Osteoblast (primary cell): ENCODE results near the gene WWTR1. TPM values are rescaled to one million over a fixed set of nuclear protein-coding genes. Genes with fewer than 3 reads are reported as not detected.

Experiments used
- DNase-seq: peaks from one replicate; pipeline ENCODE4 v3.0.0; 2011; ENCODE audit warnings: low spot score, mixed read lengths; ENCODE audit not compliant: insufficient read length; ENCODE audit errors: missing footprints
- H2AFZ ChIP-seq: 2 replicates; pipeline ENCODE4 v1.6.0; 2011; ENCODE audit warnings: mild to moderate bottlenecking, low read length
- H3K27ac ChIP-seq: 2 replicates; pipeline ENCODE4 v1.5.1; 2011; ENCODE audit warnings: mild to moderate bottlenecking, low read depth, low read length, moderate library complexity
- H3K27me3 ChIP-seq: 2 replicates; pipeline ENCODE4 v1.6.0; 2012; ENCODE audit warnings: mild to moderate bottlenecking, control low read depth, inconsistent platforms, low read length, moderate library complexity; ENCODE audit not compliant: insufficient read depth
- H3K36me3 ChIP-seq: 2 replicates; pipeline ENCODE4 v1.5.1; 2011; ENCODE audit warnings: mild to moderate bottlenecking, low read length, control low read depth, moderate library complexity; ENCODE audit not compliant: insufficient read depth
- H3K4me1 ChIP-seq: 2 replicates; pipeline ENCODE4 v1.5.1; 2011; ENCODE audit warnings: mild to moderate bottlenecking, low read length, control low read depth, moderate library complexity; ENCODE audit not compliant: insufficient read depth
- H3K4me2 ChIP-seq: 2 replicates; pipeline ENCODE4 v1.6.0; 2011; ENCODE audit warnings: mild to moderate bottlenecking, low read length; ENCODE audit not compliant: insufficient read depth
- H3K4me3 ChIP-seq: fragments of 200-600 bp; sonication (generic); 3 replicates; pipeline ENCODE4 v1.5.1; 2012; ENCODE audit warnings: mild to moderate bottlenecking, low read length, inconsistent platforms; ENCODE audit not compliant: insufficient read depth
- H3K79me2 ChIP-seq: 2 replicates; pipeline ENCODE4 v1.6.0; 2012; ENCODE audit warnings: mild to moderate bottlenecking, low read length, control low read depth, inconsistent platforms; ENCODE audit not compliant: insufficient read depth
- H3K9me3 ChIP-seq: 2 replicates; pipeline ENCODE4 v1.5.1; 2011; ENCODE audit warnings: low read depth, low read length, control low read depth
- H4K20me1 ChIP-seq: 2 replicates; pipeline ENCODE4 v1.6.0; 2012; ENCODE audit warnings: mild to moderate bottlenecking, low read length, control low read depth; ENCODE audit not compliant: insufficient read depth
- total RNA-seq: library from RNA; depleted of rRNA; stranded (reverse); fragments of >200 nt; gene quantifications from 2 replicates; pipeline ENCODE4 v1.2.3, GENCODE V29; 2012
- TF ChIP-seq, protein P1 (sequence below): IDR thresholded peaks from 2 replicates; pipeline ENCODE4 v1.5.1; 2011; ENCODE audit warnings: mild to moderate bottlenecking, low read depth, low read length, moderate library complexity; ENCODE audit errors: extremely low read depth

The WWTR1 gene
- total RNA-seq, 1 donor, result 84.7 TPM

DNA sequence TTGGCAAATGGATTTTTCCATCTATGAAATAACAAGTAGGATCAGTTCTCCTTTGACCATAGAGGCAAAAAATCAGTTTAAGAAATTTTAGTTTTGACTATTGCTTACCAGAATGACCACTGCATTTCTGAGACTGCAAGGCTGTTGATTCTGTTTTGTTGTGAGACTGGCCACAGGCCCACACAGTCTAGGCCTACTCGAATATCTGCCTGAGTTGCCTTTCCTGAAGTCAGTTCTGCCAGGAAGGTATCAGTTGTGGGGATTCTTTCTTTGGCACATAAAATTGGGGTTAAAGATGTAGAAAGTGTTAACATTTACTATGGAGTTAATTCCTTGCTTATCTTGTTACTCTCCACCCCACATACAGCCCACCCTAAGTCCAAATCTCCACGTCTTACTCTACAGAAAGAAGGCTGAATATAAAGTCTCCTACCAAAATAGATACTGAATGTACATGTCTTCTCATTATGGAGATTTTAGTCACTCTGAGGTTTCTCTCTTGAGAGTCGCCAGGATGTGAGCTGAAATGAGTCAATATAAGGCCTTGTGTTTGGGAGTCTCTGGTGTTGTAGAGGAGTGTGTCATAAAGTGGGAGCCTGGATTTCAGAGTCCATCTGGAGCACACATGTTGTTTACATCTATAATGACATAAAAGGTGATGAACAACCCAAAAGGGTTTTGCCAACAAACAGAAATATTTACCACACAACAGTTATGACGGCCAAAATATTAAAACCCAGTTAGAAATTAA, 45.0 kb upstream of the WWTR1 start:
- Histone ChIP-seq H3K27ac (peak overlapping the region; percentile 87), H3K4me2 (peak overlapping the region; percentile 16), H3K27me3 (no peaks in the 10 kb centered on the region), H3K4me3 (no peak overlapping the region), H2AFZ (peak overlapping the region; percentile 71), H3K79me2 (no peaks in the 10 kb centered on the region), H3K9me3 (peaks cover 3% of the 10 kb centered on the region), H3K4me1 (peaks cover 22% of the 10 kb centered on the region), H4K20me1 (no peaks in the 10 kb centered on the region), H3K36me3 (no peaks in the 10 kb centered on the region)
- TF ChIP-seq, protein P1, sequence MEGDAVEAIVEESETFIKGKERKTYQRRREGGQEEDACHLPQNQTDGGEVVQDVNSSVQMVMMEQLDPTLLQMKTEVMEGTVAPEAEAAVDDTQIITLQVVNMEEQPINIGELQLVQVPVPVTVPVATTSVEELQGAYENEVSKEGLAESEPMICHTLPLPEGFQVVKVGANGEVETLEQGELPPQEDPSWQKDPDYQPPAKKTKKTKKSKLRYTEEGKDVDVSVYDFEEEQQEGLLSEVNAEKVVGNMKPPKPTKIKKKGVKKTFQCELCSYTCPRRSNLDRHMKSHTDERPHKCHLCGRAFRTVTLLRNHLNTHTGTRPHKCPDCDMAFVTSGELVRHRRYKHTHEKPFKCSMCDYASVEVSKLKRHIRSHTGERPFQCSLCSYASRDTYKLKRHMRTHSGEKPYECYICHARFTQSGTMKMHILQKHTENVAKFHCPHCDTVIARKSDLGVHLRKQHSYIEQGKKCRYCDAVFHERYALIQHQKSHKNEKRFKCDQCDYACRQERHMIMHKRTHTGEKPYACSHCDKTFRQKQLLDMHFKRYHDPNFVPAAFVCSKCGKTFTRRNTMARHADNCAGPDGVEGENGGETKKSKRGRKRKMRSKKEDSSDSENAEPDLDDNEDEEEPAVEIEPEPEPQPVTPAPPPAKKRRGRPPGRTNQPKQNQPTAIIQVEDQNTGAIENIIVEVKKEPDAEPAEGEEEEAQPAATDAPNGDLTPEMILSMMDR, result no peak
- peak; percentile 93 for DNase-seq

DNA sequence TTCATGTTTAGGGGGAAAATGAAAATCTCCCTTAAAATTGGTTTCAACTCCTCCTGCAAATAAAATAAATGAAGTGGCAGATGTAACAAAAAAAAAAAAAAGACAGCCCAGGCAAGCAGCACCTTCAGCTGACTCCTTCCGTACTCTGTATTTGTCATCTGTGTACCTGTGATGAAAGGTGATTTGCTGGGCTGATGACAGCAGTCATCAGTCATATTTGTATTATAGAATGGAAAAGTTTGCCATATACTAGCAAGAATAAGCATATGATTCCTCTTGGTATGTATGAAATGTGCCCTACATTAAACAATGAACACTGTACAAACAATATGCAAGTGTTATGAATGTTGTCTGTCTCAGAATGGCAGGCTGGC, 44.1 kb upstream of the WWTR1 start:
- no peak for DNase-seq
- peaks cover 3% of the 10 kb centered on the region for H3K9me3 ChIP-seq
- H3K27ac ChIP-seq, result peak overlapping the region; percentile 87
- H3K27me3 ChIP-seq, result no peaks in the 10 kb centered on the region
- TF ChIP-seq, protein P1, result no peak
- H3K4me2 ChIP-seq, result peak overlapping the region; percentile 44
- peaks cover 22% of the 10 kb centered on the region for H3K4me1 ChIP-seq
- no peak overlapping the region for H3K4me3 ChIP-seq
- H3K79me2 ChIP-seq, result no peaks in the 10 kb centered on the region
- H3K36me3 ChIP-seq, result no peaks in the 10 kb centered on the region
- H2AFZ ChIP-seq, result peak overlapping the region; percentile 49
- H4K20me1 ChIP-seq, result no peaks in the 10 kb centered on the region

DNA sequence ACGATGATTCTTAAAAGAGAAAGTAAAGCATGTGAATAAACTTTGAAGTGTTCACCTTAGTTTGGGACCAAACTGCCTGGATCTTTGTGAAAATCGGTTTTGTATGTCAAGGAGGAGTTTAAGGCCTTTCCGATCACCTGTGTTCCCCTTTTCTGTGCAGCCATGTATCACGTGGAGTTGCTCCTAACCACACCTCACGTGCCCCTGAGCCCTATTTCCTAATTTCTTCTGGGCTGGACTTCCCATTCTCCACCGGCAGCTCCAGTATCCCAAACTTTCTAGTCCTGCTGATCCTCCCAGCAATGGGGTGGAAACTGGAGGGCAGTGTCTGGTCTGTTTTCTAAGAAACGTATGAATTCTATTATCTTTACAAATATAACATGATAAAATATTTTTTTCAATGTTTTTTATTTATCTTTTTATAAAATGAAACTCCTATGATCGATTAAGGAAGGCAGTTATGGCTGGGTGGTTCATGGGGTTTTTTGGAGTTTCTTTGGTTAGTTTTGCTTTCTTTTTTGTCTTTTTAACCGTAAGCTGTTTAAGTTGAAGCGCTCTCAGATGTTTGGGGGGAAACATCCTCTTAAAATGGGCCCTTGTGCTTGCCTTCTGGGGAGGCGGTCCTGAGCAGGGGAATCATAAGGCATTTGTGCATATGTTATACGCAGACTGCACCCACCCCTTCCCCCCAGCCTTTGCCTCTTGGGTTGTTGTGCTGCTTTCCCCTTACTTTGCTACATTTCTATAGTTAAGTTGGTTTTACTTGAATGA, 43.6 kb upstream of the WWTR1 start:
- TF ChIP-seq, protein P1, result no peak
- Histone ChIP-seq H4K20me1 (no peaks in the 10 kb centered on the region), H3K27me3 (no peaks in the 10 kb centered on the region), H3K79me2 (no peaks in the 10 kb centered on the region), H3K36me3 (no peaks in the 10 kb centered on the region), H2AFZ (peak overlapping the region; percentile 49), H3K4me2 (peak overlapping the region; percentile 44), H3K9me3 (peaks cover 3% of the 10 kb centered on the region), H3K4me1 (peaks cover 22% of the 10 kb centered on the region), H3K4me3 (no peak overlapping the region), H3K27ac (peak overlapping the region; percentile 33)
- no peak for DNase-seq

DNA sequence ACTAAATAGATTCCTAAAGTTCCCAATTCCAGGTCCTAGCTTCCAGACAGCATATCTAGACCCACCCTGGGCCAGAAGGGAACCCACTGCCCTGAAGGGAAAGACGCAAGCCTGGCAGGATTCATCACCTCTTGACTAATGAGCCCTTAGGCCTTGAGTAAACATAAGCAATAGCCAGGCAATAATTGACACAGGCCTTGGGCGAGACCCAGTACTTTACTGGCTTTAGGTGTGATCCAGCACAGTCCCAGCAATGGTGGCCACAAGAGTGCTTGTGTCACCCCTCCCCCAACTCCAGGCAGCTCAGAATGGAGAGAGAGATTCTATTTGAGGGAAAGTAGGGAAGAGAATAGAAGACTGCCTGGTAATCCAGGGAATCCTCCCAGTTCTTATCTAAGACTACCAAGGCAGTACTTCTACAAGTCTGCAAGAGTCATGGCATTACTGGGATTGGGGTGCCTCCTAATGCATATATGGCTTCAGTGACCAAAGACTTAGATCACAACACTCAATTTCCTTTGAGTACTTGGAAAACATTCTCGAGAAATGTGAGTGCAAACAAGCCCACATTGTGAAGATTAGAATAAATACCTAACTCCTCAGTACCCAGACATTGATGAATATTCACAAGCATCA, 30.4 kb upstream of the WWTR1 start:
- Histone ChIP-seq H4K20me1 (no peaks in the 10 kb centered on the region), H3K36me3 (no peaks in the 10 kb centered on the region), H3K27me3 (no peaks in the 10 kb centered on the region), H2AFZ (no peak overlapping the region), H3K4me2 (no peak overlapping the region), H3K4me3 (no peak overlapping the region), H3K4me1 (no peaks in the 10 kb centered on the region), H3K79me2 (no peaks in the 10 kb centered on the region), H3K9me3 (no peaks in the 10 kb centered on the region), H3K27ac (no peak overlapping the region)
- TF ChIP-seq, protein P1, result no peak
- DNase-seq, result no peak
